Raji (cell line): ENCODE data around the gene JADE2.

ENCODE experiments used
- POLR2A ChIP-seq: IDR thresholded peaks from 2 replicates; pipeline ENCODE4 v1.6.1; 2011; ENCODE audit warnings: low read depth, low read length, control low read depth; ENCODE audit not compliant: insufficient read depth

The JADE2 gene

GRCh38 chr5:134504629-134505300, 20.7 kb upstream of the JADE2 start:
- TF ChIP-seq POLR2A: no peak

- TF ChIP-seq POLR2A: no peak
These were observed 19.1 kb upstream of the JADE2 start for GRCh38 chr5:134506054-134507039.

- no peak for TF ChIP-seq POLR2A
These were observed 18.0 kb upstream of the JADE2 start for GRCh38 chr5:134507452-134507851.

GRCh38 chr5:134508521-134509195, 16.8 kb upstream of the JADE2 start:
- TF ChIP-seq POLR2A: no peak

- no peak for TF ChIP-seq POLR2A
These were observed 16.0 kb upstream of the JADE2 start for GRCh38 chr5:134509308-134510040.

- no peak for TF ChIP-seq POLR2A
These were observed 14.3 kb upstream of the JADE2 start for GRCh38 chr5:134510970-134511795.

GRCh38 chr5:134511796-134512660, 13.4 kb upstream of the JADE2 start:
- TF ChIP-seq POLR2A: no peak

GRCh38 chr5:134512661-134512999, 12.8 kb upstream of the JADE2 start:
- TF ChIP-seq POLR2A: no peak

GRCh38 chr5:134515801-134516200, 9.7 kb upstream of the JADE2 start:
- no peak for TF ChIP-seq POLR2A

GRCh38 chr5:134517553-134517952, 7.9 kb upstream of the JADE2 start:
- no peak for TF ChIP-seq POLR2A

GRCh38 chr5:134519989-134520388, 5.5 kb upstream of the JADE2 start:
- TF ChIP-seq POLR2A: no peak

GRCh38 chr5:134521841-134522240, 3.6 kb upstream of the JADE2 start:
- TF ChIP-seq POLR2A: no peak

GRCh38 chr5:134523543-134524271, 1.8 kb upstream of the JADE2 start:
- TF ChIP-seq POLR2A: no peak
